Keratinocyte (primary cell): ENCODE results near the gene CMTM7. TPM values are rescaled to one million over a fixed set of nuclear protein-coding genes. Genes with fewer than 3 reads are reported as not detected.

Experiments used
- DNase-seq: peaks from one replicate; pipeline ENCODE4 v3.0.0-alpha.2; 2011; ENCODE audit warnings: low read depth, missing footprints, low spot score
- FAIRE-seq: peaks from 2 replicates; lab custom pipeline; 2011; peaks lifted over from hg19 to GRCh38; lab: Jason Lieb, UNC
- H2AFZ ChIP-seq: 2 replicates; pipeline ENCODE4 v1.6.0; 2012; ENCODE audit warnings: low read length, control low read depth, inconsistent platforms; ENCODE audit not compliant: control insufficient read depth
- H3K27ac ChIP-seq: 2 replicates; pipeline ENCODE4 v1.5.1; 2011; ENCODE audit warnings: low read length; ENCODE audit not compliant: control insufficient read depth, insufficient read depth
- H3K27me3 ChIP-seq: 3 replicates; pipeline ENCODE4 v1.6.0; 2011; ENCODE audit warnings: low read length; ENCODE audit not compliant: control insufficient read depth, insufficient read depth; ENCODE audit errors: extremely low read depth
- H3K36me3 ChIP-seq, 2 experiments: 2 replicates in 1 of 2; 3 replicates in 1 of 2; pipeline ENCODE4 v1.5.1; 2011; ENCODE audit warnings: low read length in 2 of 2, mild to moderate bottlenecking in 1 of 2; ENCODE audit not compliant: control insufficient read depth in 2 of 2, insufficient read depth in 2 of 2; ENCODE audit errors: extremely low read depth in 1 of 2
- H3K4me1 ChIP-seq: 3 replicates; pipeline ENCODE4 v1.5.1; 2011; ENCODE audit warnings: low read length; ENCODE audit not compliant: control insufficient read depth, insufficient read depth; ENCODE audit errors: extremely low read depth
- H3K4me2 ChIP-seq: 3 replicates; pipeline ENCODE4 v1.6.0; 2011; ENCODE audit warnings: low read depth, low read length; ENCODE audit not compliant: control insufficient read depth, insufficient read depth; ENCODE audit errors: extremely low read depth
- H3K4me3 ChIP-seq, 3 experiments: fragments of 200-600 bp in 1 of 3; sonication (generic) in 1 of 3; 2 replicates in 2 of 3; 3 replicates in 1 of 3; pipeline ENCODE4 v1.5.1; 2011 to 2016; ENCODE audit warnings: low read length in 3 of 3, mild to moderate bottlenecking in 3 of 3, control low read depth in 2 of 3, inconsistent platforms in 1 of 3, low read depth in 1 of 3, mixed read lengths in 1 of 3, mixed run types in 1 of 3, moderate library complexity in 1 of 3; ENCODE audit not compliant: control insufficient read depth in 2 of 3, insufficient read depth in 2 of 3; ENCODE audit errors: extremely low read depth in 1 of 3
- H3K79me2 ChIP-seq: 2 replicates; pipeline ENCODE4 v1.6.0; 2012; ENCODE audit warnings: low read length; ENCODE audit not compliant: control insufficient read depth, insufficient read depth
- H3K9ac ChIP-seq: 3 replicates; pipeline ENCODE4 v1.6.0; 2011; ENCODE audit warnings: low read length; ENCODE audit not compliant: control insufficient read depth, insufficient read depth; ENCODE audit errors: extremely low read depth
- H3K9me1 ChIP-seq: 3 replicates; pipeline ENCODE4 v1.6.0; 2011; ENCODE audit warnings: low read length; ENCODE audit not compliant: control insufficient read depth, insufficient read depth; ENCODE audit errors: extremely low read depth
- H3K9me3 ChIP-seq: 2 replicates; pipeline ENCODE4 v1.5.1; 2012; ENCODE audit warnings: low read depth, low read length; ENCODE audit not compliant: control insufficient read depth
- H4K20me1 ChIP-seq: 3 replicates; pipeline ENCODE4 v1.6.0; 2011; ENCODE audit warnings: low read length; ENCODE audit not compliant: control insufficient read depth, insufficient read depth; ENCODE audit errors: extremely low read depth
- CTCF ChIP-seq, 3 experiments: IDR thresholded peaks in 1 of 3; conservative IDR thresholded peaks in 1 of 3; optimal IDR thresholded peaks in 1 of 3; 2 replicates in 2 of 3; 3 replicates in 1 of 3; pipeline versions ENCODE3 to v1.5.1; 2011; ENCODE audit warnings: low read length in 3 of 3, mild to moderate bottlenecking in 3 of 3, moderate library complexity in 2 of 3, control low read depth in 1 of 3, inconsistent platforms in 1 of 3; ENCODE audit not compliant: insufficient read depth in 2 of 3; ENCODE audit errors: extremely low read depth in 1 of 3
- EZH2 ChIP-seq: IDR thresholded peaks from one replicate; pipeline ENCODE4 v1.6.1; 2012; ENCODE audit warnings: inconsistent platforms, mild to moderate bottlenecking, low read length, moderate library complexity
- dilution Hi-C: fragments of 300-500 bp; cut with MboI; formaldehyde crosslinking; loops from one replicate; pipeline ENCODE4 v1.7.0; 2020; ENCODE audit warnings: low sequenced_read_pairs; ENCODE audit not compliant: extremely low pct_ligation_motif_present
- polyA plus RNA-seq, 5 experiments: library from polyadenylated mRNA; depleted of rRNA in 3 of 5; stranded (reverse) in 3 of 5; stranded (forward) in 1 of 5; unstranded in 1 of 5; fragments of >200 nt; gene quantifications; 1 replicate in 1 of 5; 2 replicates in 3 of 5; 3 replicates in 1 of 5; pipeline versions ENCODE4 v1.2.1 to v1.2.3, GENCODE V29; 2011 to 2012; ENCODE audit warnings: missing spikeins in 2 of 5, low read depth in 1 of 5, low replicate concordance in 1 of 5

The CMTM7 gene
- polyA plus RNA-seq, 1 donor (not counting 4 experiments of a cell fraction or from before 2014, with no cell fraction given), result 47.2 TPM

GRCh38 chr3:32454111-32454510 lies 62.5 kb downstream of the CMTM7 start:
- dilution Hi-C loops, result no loop called here
- DNase-seq, result no peak

GRCh38 chr3:32454731-32455608 lies 63.3 kb downstream of the CMTM7 start:
- no peak overlapping the region for H2AFZ ChIP-seq
- H3K9me1 ChIP-seq, result no peaks in the 10 kb centered on the region
- DNase-seq (no peak), FAIRE-seq (no peak)
- peaks cover 5% of the 10 kb centered on the region for H3K4me1 ChIP-seq
- TF ChIP-seq CTCF (optimal IDR thresholded peaks at IDR 0.05 in 1 of 3, IDR thresholded peaks at IDR 0.05 in 1 of 3, conservative IDR thresholded peaks at IDR 0.05 in 1 of 3; ENCODE audit: extremely low read depth in 1 of 3, insufficient read depth in 2 of 3, low read length in 3 of 3), result no peak
- TF ChIP-seq EZH2, result no peak
- no peak overlapping the region for H3K4me2 ChIP-seq
- H3K79me2 ChIP-seq, result peaks cover 2% of the 10 kb centered on the region
- dilution Hi-C loops, result no loop called here
- H3K9me3 ChIP-seq, result no peaks in the 10 kb centered on the region
- H3K27me3 ChIP-seq, result no peaks in the 10 kb centered on the region
- no peak overlapping the region for H3K9ac ChIP-seq
- no peaks in the 10 kb centered on the region for H4K20me1 ChIP-seq
- peaks cover 18 to 45% of the 10 kb centered on the region in 2 experiments for H3K36me3 ChIP-seq
- no peak overlapping the region for H3K27ac ChIP-seq
- no peak overlapping the region for H3K4me3 ChIP-seq

More at GRCh38 chr3:32454111-32454510, 62.5 kb downstream of the CMTM7 start:
- TF ChIP-seq EZH2 (no peak), CTCF (optimal IDR thresholded peaks at IDR 0.05 in 1 of 3, IDR thresholded peaks at IDR 0.05 in 1 of 3, conservative IDR thresholded peaks at IDR 0.05 in 1 of 3; ENCODE audit: extremely low read depth in 1 of 3, insufficient read depth in 2 of 3, low read length in 3 of 3) (no peak)
- Histone ChIP-seq H3K27ac (no peak overlapping the region), H3K9me1 (no peaks in the 10 kb centered on the region), H3K4me3 (no peak overlapping the region), H3K9me3 (no peaks in the 10 kb centered on the region), H3K9ac (no peak overlapping the region), H3K79me2 (peaks cover 2% of the 10 kb centered on the region), H3K27me3 (no peaks in the 10 kb centered on the region), H3K4me2 (no peak overlapping the region), H4K20me1 (no peaks in the 10 kb centered on the region), H2AFZ (no peak overlapping the region), H3K36me3 (peaks cover 23 to 48% of the 10 kb centered on the region in 2 experiments), H3K4me1 (no peaks in the 10 kb centered on the region)
- FAIRE-seq, result no peak
